K562 (cell line): ENCODE results near the gene INTS2. TPM values are rescaled to one million over a fixed set of nuclear protein-coding genes. Genes with fewer than 3 reads are reported as not detected.

Experiments used
- BMI1 ChIP-seq: fragments of 150-350 bp; IDR thresholded peaks from 2 replicates; pipeline ENCODE4 v1.6.1; 2014; ENCODE audit warnings: low read length
- KHSRP ChIP-seq: fragments of 450-650 bp; IDR thresholded peaks from 2 replicates; pipeline ENCODE4 v1.6.1; 2017
- MAZ ChIP-seq, 2 experiments: fragments of 450-650 bp in 1 of 2; sonication (generic) in 1 of 2; formaldehyde crosslinking; IDR thresholded peaks in 1 of 2; conservative IDR thresholded peaks in 1 of 2; 2 replicates each; pipeline versions ENCODE4 v1.4.0 to v1.5.0; 2020; ENCODE audit warnings: mild to moderate bottlenecking in 1 of 2, missing genetic modification reagents in 1 of 2
- MED1 ChIP-seq: sonication (generic); formaldehyde crosslinking; IDR thresholded peaks from 2 replicates; pipeline ENCODE4 v1.8.1; 2023; ENCODE audit warnings: missing genetic modification reagents, borderline replicate concordance
- MLX ChIP-seq, 2 experiments: fragments of 450-650 bp in 1 of 2; sonication (generic) in 1 of 2; formaldehyde crosslinking; conservative IDR thresholded peaks; 2 replicates each; pipeline versions ENCODE4 v1.4.0 to v1.8.1; 2020 to 2022; ENCODE audit warnings: mild to moderate bottlenecking in 1 of 2, missing genetic modification reagents in 1 of 2
- NBN ChIP-seq: fragments of 450-650 bp; IDR thresholded peaks from 2 replicates; pipeline ENCODE4 v1.6.1; 2016; ENCODE audit warnings: low read depth, mild to moderate bottlenecking
- PRMT5 ChIP-seq: sonication (generic); formaldehyde crosslinking; IDR thresholded peaks from 2 replicates; pipeline ENCODE4 v1.5.0; 2020; ENCODE audit warnings: missing genetic modification reagents
- RFX5 ChIP-seq: IDR thresholded peaks from 2 replicates; pipeline ENCODE4 v1.6.1; 2011; ENCODE audit warnings: low read depth, mild to moderate bottlenecking, improper control_type of control experiment, low read length
- SP1 ChIP-seq: sonication (generic); formaldehyde crosslinking; IDR thresholded peaks from 2 replicates; pipeline ENCODE4 v1.8.1; 2022; ENCODE audit warnings: mild to moderate bottlenecking, missing genetic modification reagents
- TAF9B ChIP-seq: fragments of 450-650 bp; IDR thresholded peaks from 2 replicates; pipeline ENCODE4 v1.6.1; 2018; ENCODE audit warnings: mild to moderate bottlenecking; ENCODE audit not compliant: partially characterized antibody
- ZFP30 ChIP-seq: fragments of 250-450 bp; sonication (Bioruptor Pico); IDR thresholded peaks from 2 replicates; pipeline ENCODE4 v1.8.0; 2022; ENCODE audit warnings: moderate library complexity, mild to moderate bottlenecking, inconsistent platforms, borderline replicate concordance
- ZKSCAN1 ChIP-seq: fragments of 150-350 bp; IDR thresholded peaks from 2 replicates; pipeline ENCODE4 v1.6.1; 2016; ENCODE audit warnings: low read depth, low read length
- ZKSCAN3 ChIP-seq: fragments of 250-450 bp; sonication (Bioruptor Pico); IDR thresholded peaks from 2 replicates; pipeline ENCODE4 v1.4.0; 2020
- polyA plus RNA-seq, 8 experiments: library from polyadenylated mRNA; depleted of rRNA in 4 of 8; stranded (reverse) in 5 of 8; unstranded in 3 of 8; fragments of >200 nt; fragmentation: Nextera tagmentation in 2 of 8; fragmentation: Illumina TruSeq in 1 of 8; extraction: Ambion mirVana in 2 of 8; extraction: Trizol in 1 of 8; gene quantifications; 2 replicates each; pipeline versions ENCODE4 v1.2.1 to v1.2.3, GENCODE V29; 2011 to 2014; ENCODE audit warnings: inconsistent platforms in 1 of 8, missing spikeins in 1 of 8
- total RNA-seq, 7 experiments: library from RNA; depleted of rRNA in 6 of 7; stranded (reverse); fragments of >200 nt in 6 of 7; fragmentation: Illumina TruSeq in 2 of 7; extraction: Trizol in 2 of 7; gene quantifications; 2 replicates each; pipeline versions ENCODE4 v1.2.1 to v1.2.3, GENCODE V29; 2011 to 2021; ENCODE audit warnings: low replicate concordance in 1 of 7
- TF ChIP-seq, protein P1 (sequence below), 2 experiments: fragments of 450-650 bp in 1 of 2; sonication (generic) in 1 of 2; formaldehyde crosslinking in 1 of 2; IDR thresholded peaks; 2 replicates each; pipeline versions ENCODE4 v1.7.1 to v1.9.0; 2016 to 2022; ENCODE audit warnings: inconsistent platforms in 1 of 2, mild to moderate bottlenecking in 1 of 2, missing genetic modification reagents in 1 of 2
- TF ChIP-seq, protein P2 (sequence below): fragments of 250-450 bp; sonication (Bioruptor Pico); IDR thresholded peaks from 2 replicates; pipeline ENCODE4 v1.4.0; 2020; ENCODE audit warnings: mild to moderate bottlenecking, moderate library complexity

The INTS2 gene
- total and polyA plus RNA-seq, 9 of the 15 experiments (the other 6 are each of a cell fraction or from before 2014, with no cell fraction given) = 4.8 to 24.7 (median 12.8) TPM

DNA sequence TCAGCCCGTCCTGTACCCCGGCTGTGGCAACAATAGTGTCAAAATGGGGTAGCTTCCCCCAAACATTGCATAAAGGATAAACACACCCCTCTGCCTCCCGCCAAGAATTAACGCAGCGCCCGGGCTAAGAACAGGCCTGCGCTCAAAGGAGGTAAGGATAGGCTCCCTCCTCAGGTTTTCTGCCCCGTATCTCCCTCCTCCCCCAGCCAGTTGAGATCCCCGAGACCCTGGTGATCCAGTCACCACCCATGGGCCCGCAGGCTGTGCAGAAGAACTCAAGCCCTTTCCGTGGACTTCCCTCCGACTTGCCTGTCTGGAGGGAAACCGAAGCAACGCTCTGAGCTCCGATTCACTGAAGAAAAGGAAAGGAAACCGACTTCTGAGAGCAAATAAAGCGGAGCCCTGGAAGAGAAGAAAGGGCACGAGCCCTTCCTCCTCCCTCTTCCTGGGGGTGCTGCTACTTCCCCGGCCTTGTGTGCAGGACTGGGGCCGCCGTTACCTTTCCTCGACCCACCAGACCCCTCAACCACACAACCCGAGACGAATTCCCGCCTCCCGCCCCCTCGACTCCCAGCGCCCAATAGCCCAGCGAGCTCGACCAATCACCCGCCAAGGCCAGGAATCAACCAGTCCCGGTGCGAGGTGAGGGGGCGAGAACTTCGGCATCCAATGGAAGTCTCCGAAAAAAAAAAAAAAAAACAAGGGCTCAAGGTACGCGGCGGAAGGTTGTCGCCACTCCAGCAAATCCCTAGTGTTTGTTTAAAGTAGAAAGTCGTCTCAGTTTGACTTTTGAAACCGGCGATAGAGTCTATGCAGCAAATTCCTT lies 64.6 kb downstream of the INTS2 start, which contains the start of gene BRIP1 (continued):
- TF ChIP-seq, protein P1, sequence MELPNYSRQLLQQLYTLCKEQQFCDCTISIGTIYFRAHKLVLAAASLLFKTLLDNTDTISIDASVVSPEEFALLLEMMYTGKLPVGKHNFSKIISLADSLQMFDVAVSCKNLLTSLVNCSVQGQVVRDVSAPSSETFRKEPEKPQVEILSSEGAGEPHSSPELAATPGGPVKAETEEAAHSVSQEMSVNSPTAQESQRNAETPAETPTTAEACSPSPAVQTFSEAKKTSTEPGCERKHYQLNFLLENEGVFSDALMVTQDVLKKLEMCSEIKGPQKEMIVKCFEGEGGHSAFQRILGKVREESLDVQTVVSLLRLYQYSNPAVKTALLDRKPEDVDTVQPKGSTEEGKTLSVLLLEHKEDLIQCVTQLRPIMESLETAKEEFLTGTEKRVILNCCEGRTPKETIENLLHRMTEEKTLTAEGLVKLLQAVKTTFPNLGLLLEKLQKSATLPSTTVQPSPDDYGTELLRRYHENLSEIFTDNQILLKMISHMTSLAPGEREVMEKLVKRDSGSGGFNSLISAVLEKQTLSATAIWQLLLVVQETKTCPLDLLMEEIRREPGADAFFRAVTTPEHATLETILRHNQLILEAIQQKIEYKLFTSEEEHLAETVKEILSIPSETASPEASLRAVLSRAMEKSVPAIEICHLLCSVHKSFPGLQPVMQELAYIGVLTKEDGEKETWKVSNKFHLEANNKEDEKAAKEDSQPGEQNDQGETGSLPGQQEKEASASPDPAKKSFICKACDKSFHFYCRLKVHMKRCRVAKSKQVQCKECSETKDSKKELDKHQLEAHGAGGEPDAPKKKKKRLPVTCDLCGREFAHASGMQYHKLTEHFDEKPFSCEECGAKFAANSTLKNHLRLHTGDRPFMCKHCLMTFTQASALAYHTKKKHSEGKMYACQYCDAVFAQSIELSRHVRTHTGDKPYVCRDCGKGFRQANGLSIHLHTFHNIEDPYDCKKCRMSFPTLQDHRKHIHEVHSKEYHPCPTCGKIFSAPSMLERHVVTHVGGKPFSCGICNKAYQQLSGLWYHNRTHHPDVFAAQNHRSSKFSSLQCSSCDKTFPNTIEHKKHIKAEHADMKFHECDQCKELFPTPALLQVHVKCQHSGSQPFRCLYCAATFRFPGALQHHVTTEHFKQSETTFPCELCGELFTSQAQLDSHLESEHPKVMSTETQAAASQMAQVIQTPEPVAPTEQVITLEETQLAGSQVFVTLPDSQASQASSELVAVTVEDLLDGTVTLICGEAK (IDR thresholded peaks at IDR 0.05) = no peak
- TF ChIP-seq, protein P1 (CRISPR knock-in tag; IDR thresholded peaks at IDR 0.05) = no peak
- TF ChIP-seq MLX (CRISPR knock-in tag; conservative IDR thresholded peaks at IDR 0.05) (no peak), KHSRP (no peak), MAZ (CRISPR knock-in tag; conservative IDR thresholded peaks at IDR 0.05 in 1 of 2, IDR thresholded peaks at IDR 0.05 in 1 of 2) (peak; percentile 45 to 58; a peak in 2 of 4 replicates), BMI1 (no peak), NBN (0 out of 2 replicates have a peak, but pooled peaks have one; percentile 16), PRMT5 (CRISPR knock-in tag) (no peak), ZKSCAN1 (no peak), TAF9B (peak; percentile 65), RFX5 (0 out of 2 replicates have a peak, but pooled peaks have one; percentile 20), SP1 (CRISPR knock-in tag) (peak; percentile 43; the same call in 1 of the 2 replicates), ZKSCAN3 (CRISPR knock-in tag) (no peak), ZFP30 (no peak), MED1 (no peak)
- TF ChIP-seq, protein P2, sequence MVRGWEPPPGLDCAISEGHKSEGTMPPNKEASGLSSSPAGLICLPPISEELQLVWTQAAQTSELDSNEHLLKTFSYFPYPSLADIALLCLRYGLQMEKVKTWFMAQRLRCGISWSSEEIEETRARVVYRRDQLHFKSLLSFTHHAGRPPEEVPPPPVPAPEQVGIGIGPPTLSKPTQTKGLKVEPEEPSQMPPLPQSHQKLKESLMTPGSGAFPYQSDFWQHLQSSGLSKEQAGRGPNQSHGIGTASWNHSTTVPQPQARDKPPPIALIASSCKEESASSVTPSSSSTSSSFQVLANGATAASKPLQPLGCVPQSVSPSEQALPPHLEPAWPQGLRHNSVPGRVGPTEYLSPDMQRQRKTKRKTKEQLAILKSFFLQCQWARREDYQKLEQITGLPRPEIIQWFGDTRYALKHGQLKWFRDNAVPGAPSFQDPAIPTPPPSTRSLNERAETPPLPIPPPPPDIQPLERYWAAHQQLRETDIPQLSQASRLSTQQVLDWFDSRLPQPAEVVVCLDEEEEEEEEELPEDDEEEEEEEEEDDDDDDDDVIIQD (CRISPR knock-in tag) = no peak
